SKM-1 treated with dmso at 0.1 percent for 144 hours (cell line): Measurements from ENCODE around the gene DNM1L.
"Not testable (repeated sequence)": the region's sequence is repeated elsewhere in the genome, so short reads cannot be mapped to it uniquely, and the experiment has no call there.

Experiments used
- DNase-seq: peaks from one replicate; lab custom pipeline; 2025; ENCODE audit not compliant: unreplicated experiment; lab: John Stamatoyannopoulos, UW

DNM1L gene

GRCh38 chr12:32695787-32696186 is 16.7 kb downstream of the DNM1L start:
- no peak for DNase-seq

GRCh38 chr12:32697445-32697844 is 18.3 kb downstream of the DNM1L start:
- DNase-seq: no peak

- no peak for DNase-seq
Measured at GRCh38 chr12:32698285-32698684, 19.2 kb downstream of the DNM1L start.

- not testable (repeated sequence) for DNase-seq
Measured at GRCh38 chr12:32699437-32699836, 20.3 kb downstream of the DNM1L start.

- DNase-seq: no peak
Measured at GRCh38 chr12:32702473-32702872, 23.4 kb downstream of the DNM1L start.

GRCh38 chr12:32702946-32703345 is 23.8 kb downstream of the DNM1L start:
- no peak for DNase-seq

GRCh38 chr12:32705783-32706182 is 26.7 kb downstream of the DNM1L start:
- no peak for DNase-seq

- DNase-seq: no peak
Measured at GRCh38 chr12:32706335-32707024, 27.4 kb downstream of the DNM1L start.

- no peak for DNase-seq
Measured at GRCh38 chr12:32708926-32709325, 29.8 kb downstream of the DNM1L start.

- DNase-seq: no peak
Measured at GRCh38 chr12:32714772-32715171, 35.7 kb downstream of the DNM1L start.

- no peak for DNase-seq
Measured at GRCh38 chr12:32718926-32719325, 39.8 kb downstream of the DNM1L start.

GRCh38 chr12:32725308-32725707 is 46.2 kb downstream of the DNM1L start:
- DNase-seq: not testable (repeated sequence)

GRCh38 chr12:32726286-32726685 is 47.2 kb downstream of the DNM1L start:
- no peak for DNase-seq

GRCh38 chr12:32727237-32727636 is 48.1 kb downstream of the DNM1L start:
- no peak for DNase-seq

GRCh38 chr12:32734952-32735351 is 55.9 kb downstream of the DNM1L start:
- DNase-seq: no peak

GRCh38 chr12:32736445-32736844 is 57.3 kb downstream of the DNM1L start:
- DNase-seq: no peak

- DNase-seq: no peak
Measured at GRCh38 chr12:32737715-32738114, 58.6 kb downstream of the DNM1L start.

- DNase-seq: no peak
Measured at GRCh38 chr12:32739279-32739678, 60.2 kb downstream of the DNM1L start.

GRCh38 chr12:32742133-32742532 is 63.0 kb downstream of the DNM1L start:
- no peak for DNase-seq

GRCh38 chr12:32743264-32743663 is 64.2 kb downstream of the DNM1L start:
- no peak for DNase-seq

- no peak for DNase-seq
Measured at GRCh38 chr12:32753605-32754004, 74.5 kb downstream of the DNM1L start.

- no peak for DNase-seq
Measured at GRCh38 chr12:32754111-32754510, 75.0 kb downstream of the DNM1L start.

GRCh38 chr12:32755051-32755653 is 76.1 kb downstream of the DNM1L start:
- peak; percentile 34 for DNase-seq
